Gastroesophageal sphincter (tissue), 3 donors: Measurements from ENCODE around the gene RNF126.
"Not testable (repeated sequence)": the region's sequence is repeated elsewhere in the genome, so short reads cannot be mapped to it uniquely, and the experiment has no call there.

Experiments
- CTCF ChIP-seq, 4 experiments: fragments of 200-600 bp in 2 of 4; fragments of 450-650 bp in 2 of 4; sonication (generic) in 1 of 4; IDR thresholded peaks; one replicate each; pipeline ENCODE4 v1.5.1; 2017 to 2019; ENCODE audit warnings: antibody characterized with exemption in 4 of 4, mild to moderate bottlenecking in 2 of 4, moderate library complexity in 2 of 4
- EP300 ChIP-seq: sonication (generic); formaldehyde crosslinking; IDR thresholded peaks from one replicate; pipeline ENCODE4 v1.6.1; 2017; ENCODE audit warnings: antibody characterized with exemption, mild to moderate bottlenecking
- POLR2A ChIP-seq, 2 donors: fragments of 450-650 bp; IDR thresholded peaks; one replicate each; pipeline ENCODE4 v1.6.1; 2017; ENCODE audit warnings: antibody characterized with exemption in 2 of 2, mild to moderate bottlenecking in 2 of 2, moderate library complexity in 1 of 2
- POLR2AphosphoS5 ChIP-seq: sonication (generic); formaldehyde crosslinking; IDR thresholded peaks from one replicate; pipeline ENCODE4 v1.6.1; 2017; ENCODE audit warnings: antibody characterized with exemption

- not testable (repeated sequence) for TF ChIP-seq POLR2A (IDR thresholded peaks at IDR 0.05); CTCF (IDR thresholded peaks at IDR 0.05); POLR2AphosphoS5; EP300
These were observed 59.2 kb downstream of the RNF126 start for GRCh38 chr19:603779-604178.
